ENCODE results near the gene SRGAP2.
"Not testable (repeated sequence)": the region's sequence is repeated elsewhere in the genome, so short reads cannot be mapped to it uniquely, and the experiment has no call there.

The SRGAP2 gene

DNA sequence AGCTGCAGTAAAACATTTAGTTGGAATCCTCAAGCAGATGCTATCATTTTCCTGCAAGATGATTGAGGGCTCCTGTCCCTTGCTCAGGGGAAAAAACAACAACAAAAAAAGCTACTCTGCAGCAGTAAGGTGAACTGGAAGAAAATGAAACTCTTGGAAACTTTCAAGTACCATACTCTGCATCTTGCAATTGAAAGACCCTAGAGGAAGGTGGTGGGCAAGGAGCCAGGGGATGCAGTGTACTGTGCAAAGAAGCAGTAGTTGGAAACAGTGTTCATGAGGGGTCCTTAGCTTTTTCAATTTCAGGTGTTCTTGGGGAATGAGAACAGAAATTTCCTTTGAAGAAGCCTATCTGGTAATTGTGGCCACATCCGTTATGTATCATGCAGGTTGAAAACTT is 7.5 kb downstream of the SRGAP2 start:
- not testable (repeated sequence) for DNase-seq

- not testable (repeated sequence) for DNase-seq
Observed at GRCh38 chr1:206215600-206216392, 12.5 kb downstream of the SRGAP2 start.

GRCh38 chr1:206218285-206218684 is 14.9 kb downstream of the SRGAP2 start:
- DNase-seq, result not testable (repeated sequence)

DNA sequence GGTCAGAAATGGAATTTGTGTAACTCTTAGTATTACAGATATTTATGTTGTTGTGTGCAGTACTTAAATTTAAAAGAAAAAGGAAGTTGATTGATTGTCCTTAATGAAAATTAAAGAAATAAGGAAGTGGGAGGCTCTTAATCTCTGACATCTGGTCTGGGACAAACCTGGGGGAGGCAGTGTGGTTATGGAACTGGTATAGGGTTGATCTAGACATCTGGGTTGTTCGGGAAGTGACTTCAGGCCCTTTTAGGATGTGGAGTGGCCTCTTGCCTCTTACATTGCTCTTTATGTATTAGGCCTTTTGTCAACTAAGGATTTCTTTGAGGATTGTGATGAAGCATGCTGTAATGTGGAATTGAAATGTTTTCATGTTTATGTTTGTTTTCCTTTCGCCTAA is 15.4 kb downstream of the SRGAP2 start:
- DNase-seq, result not testable (repeated sequence)

DNA sequence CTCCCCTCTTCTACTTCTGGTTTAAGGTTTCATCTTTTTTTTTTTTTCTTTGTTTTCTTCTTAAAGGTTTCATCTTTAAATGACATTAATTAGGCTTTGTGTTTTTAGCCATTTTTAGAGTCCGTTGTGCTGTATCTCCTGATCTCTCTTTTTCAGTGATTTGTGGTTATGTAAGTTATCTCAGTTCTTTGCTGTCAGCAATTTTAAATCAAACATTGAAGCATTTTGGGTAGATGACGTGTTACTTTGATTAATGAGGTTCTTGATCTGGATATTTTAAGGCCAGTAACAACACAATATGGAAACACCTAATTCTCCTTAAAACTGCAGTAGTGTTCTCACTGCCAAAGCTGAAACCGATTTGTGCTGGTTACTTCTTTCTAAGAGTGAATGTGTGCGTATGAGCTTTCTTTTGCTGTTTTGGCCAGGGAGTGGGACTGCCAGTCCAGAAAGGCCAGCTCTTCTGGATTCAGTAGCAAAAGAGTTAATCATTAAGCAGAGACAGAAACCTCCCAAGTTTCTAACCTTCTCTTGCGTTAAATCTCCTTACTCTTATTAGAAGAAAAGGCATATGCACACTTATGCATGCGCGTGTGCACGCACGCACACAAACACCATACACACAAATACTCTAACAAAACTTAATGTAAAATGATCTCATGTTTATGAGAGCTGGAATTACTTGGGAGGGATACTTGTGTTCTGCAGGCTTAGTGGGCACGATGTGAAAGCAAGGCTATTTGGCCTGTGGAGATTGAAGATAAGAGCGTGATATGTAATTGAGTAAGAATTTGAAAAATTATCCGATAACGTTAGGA is 16.4 kb downstream of the SRGAP2 start:
- DNase-seq, result not testable (repeated sequence)

- DNase-seq, result not testable (repeated sequence)
Observed at GRCh38 chr1:206220332-206221000, 17.1 kb downstream of the SRGAP2 start.

DNA sequence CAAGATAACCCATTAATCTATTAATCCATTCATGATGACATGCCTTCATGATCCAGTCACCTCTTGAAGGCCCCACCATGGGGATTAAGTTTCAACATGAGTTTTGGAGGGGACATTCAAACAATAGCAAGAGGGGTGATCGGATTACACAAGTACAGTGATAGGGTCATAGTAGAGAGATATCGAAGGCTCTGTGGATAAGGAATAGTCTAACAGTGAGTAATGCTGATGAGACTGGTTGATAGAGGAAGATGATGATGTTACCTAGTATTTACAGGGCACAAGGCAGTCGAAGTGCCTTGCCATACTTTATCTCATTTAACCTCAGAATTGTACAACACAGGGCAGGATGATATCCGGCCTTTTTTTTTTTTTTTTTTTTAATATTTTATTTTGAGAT is 18.2 kb downstream of the SRGAP2 start:
- not testable (repeated sequence) for DNase-seq

- DNase-seq, result not testable (repeated sequence)
Observed at GRCh38 chr1:206224190-206224776, 20.9 kb downstream of the SRGAP2 start.

GRCh38 chr1:206225386-206225785 is 22.0 kb downstream of the SRGAP2 start:
- DNase-seq, result not testable (repeated sequence)

GRCh38 chr1:206226886-206227285 is 23.5 kb downstream of the SRGAP2 start:
- DNase-seq, result not testable (repeated sequence)

DNA sequence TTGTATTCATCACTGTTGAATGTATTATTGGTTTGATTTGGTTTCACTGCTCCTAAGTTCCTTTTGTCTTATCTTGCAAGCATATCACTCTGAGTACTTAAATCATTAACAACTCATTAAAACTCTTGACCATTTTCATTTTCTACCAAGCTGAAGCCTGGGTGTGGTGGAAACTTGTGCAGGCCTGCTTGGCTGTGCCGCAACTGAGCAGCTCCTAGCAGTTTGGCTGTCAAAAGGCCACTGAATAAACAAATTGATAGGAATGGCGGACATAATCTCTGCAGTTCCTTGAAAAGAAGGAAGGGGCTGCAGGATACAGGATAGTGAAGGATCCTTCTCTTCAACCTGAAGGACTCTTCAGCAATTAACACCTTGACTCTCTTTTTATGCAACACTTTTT is 25.9 kb downstream of the SRGAP2 start:
- not testable (repeated sequence) for DNase-seq

- DNase-seq, result not testable (repeated sequence)
Observed at GRCh38 chr1:206231989-206232388, 28.6 kb downstream of the SRGAP2 start.

- DNase-seq, result not testable (repeated sequence)
Observed at GRCh38 chr1:206232970-206233645, 29.8 kb downstream of the SRGAP2 start.

GRCh38 chr1:206234189-206234916 is 31.0 kb downstream of the SRGAP2 start:
- DNase-seq, result not testable (repeated sequence)

DNA sequence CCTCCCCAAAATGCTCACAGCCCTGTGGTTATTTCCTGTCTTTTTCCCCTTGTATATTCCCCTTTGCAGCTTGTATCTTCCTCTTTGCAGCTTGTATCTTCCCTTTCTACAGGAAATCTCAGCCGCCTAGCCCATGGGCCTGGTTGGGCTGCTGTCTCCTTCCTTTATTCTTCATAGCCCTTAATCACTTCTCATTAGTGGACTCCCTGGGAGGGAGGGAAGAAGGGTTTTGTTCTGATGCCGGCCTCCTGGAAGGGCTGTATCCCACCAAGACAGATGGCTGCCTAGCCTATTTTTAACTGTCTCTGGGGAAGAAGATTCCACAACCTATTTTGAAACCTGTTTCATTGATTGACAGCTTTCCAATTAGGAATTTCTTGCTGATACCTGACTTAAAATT is 31.8 kb downstream of the SRGAP2 start:
- DNase-seq, result not testable (repeated sequence)

DNA sequence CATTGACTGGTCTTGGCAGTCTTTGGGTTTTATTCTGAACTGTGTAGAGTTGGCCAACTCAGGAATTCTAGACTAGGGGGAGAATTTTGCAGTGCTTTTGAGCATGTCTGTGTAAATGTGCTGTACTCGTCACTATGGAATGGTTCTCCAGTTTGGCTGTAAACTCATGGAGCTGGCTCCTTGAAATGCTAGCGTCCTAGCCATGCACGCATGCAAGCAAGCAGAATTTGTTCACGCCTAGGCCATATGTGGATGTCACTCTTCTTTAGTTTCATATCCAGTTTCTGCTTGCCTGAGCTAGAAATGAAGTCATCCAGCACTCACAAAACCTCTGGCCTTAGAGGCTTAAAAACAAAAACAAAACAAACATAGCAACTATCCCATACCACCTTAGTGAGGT is 36.9 kb downstream of the SRGAP2 start:
- DNase-seq, result peak; percentile 44

DNA sequence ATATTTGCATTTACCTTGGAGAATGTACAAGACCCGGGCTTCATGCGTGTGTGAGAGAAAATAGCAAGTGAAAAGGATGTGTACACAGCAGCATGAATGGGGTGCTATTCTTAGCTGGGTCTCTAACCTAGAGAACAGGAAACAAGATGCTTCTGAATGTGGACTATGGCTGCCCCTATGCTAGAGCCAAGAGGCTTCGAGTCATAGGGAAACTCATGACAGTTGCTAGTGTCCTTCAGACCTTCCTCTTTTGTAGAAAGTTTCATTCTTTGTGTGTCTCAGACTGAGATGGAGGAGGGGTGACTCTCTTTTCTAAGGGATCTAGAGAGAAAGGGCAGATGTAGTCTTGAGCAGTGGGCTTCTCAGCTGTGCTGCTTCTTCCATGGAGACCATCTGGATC is 40.0 kb downstream of the SRGAP2 start:
- not testable (repeated sequence) for DNase-seq

GRCh38 chr1:206245479-206245878 is 42.1 kb downstream of the SRGAP2 start:
- DNase-seq, result not testable (repeated sequence)

- DNase-seq, result not testable (repeated sequence)
Observed at GRCh38 chr1:206246129-206246886, 43.0 kb downstream of the SRGAP2 start.

GRCh38 chr1:206250953-206251681 is 47.8 kb downstream of the SRGAP2 start:
- DNase-seq, result not testable (repeated sequence)

Measured in fibroblast of skin of back (primary cell).